Measurements from ENCODE around the gene ARRDC5.

ARRDC5 gene

GRCh38 chr19:4910594-4911281, 8.0 kb upstream of the ARRDC5 start (continued):
- TF ChIP-seq, protein P1, sequence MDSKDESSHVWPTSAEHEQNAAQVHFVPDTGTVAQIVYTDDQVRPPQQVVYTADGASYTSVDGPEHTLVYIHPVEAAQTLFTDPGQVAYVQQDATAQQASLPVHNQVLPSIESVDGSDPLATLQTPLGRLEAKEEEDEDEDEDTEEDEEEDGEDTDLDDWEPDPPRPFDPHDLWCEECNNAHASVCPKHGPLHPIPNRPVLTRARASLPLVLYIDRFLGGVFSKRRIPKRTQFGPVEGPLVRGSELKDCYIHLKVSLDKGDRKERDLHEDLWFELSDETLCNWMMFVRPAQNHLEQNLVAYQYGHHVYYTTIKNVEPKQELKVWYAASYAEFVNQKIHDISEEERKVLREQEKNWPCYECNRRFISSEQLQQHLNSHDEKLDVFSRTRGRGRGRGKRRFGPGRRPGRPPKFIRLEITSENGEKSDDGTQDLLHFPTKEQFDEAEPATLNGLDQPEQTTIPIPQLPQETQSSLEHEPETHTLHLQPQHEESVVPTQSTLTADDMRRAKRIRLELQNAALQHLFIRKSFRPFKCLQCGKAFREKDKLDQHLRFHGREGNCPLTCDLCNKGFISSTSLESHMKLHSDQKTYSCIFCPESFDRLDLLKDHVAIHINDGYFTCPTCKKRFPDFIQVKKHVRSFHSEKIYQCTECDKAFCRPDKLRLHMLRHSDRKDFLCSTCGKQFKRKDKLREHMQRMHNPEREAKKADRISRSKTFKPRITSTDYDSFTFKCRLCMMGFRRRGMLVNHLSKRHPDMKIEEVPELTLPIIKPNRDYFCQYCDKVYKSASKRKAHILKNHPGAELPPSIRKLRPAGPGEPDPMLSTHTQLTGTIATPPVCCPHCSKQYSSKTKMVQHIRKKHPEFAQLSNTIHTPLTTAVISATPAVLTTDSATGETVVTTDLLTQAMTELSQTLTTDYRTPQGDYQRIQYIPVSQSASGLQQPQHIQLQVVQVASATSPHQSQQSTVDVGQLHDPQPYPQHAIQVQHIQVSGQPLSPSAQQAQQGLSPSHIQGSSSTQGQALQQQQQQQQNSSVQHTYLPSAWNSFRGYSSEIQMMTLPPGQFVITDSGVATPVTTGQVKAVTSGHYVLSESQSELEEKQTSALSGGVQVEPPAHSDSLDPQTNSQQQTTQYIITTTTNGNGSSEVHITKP (tag by site-specific recombination; IDR thresholded peaks at IDR 0.05), result peak; percentile 47; the same call in 1 of the 2 replicates
- no peak for TF ChIP-seq ZNF426 (tag by site-specific recombination; IDR thresholded peaks at IDR 0.05)
- TF ChIP-seq ZNF600 (tag by site-specific recombination; IDR thresholded peaks at IDR 0.05), result peak; percentile 73
- TF ChIP-seq, protein P2, sequence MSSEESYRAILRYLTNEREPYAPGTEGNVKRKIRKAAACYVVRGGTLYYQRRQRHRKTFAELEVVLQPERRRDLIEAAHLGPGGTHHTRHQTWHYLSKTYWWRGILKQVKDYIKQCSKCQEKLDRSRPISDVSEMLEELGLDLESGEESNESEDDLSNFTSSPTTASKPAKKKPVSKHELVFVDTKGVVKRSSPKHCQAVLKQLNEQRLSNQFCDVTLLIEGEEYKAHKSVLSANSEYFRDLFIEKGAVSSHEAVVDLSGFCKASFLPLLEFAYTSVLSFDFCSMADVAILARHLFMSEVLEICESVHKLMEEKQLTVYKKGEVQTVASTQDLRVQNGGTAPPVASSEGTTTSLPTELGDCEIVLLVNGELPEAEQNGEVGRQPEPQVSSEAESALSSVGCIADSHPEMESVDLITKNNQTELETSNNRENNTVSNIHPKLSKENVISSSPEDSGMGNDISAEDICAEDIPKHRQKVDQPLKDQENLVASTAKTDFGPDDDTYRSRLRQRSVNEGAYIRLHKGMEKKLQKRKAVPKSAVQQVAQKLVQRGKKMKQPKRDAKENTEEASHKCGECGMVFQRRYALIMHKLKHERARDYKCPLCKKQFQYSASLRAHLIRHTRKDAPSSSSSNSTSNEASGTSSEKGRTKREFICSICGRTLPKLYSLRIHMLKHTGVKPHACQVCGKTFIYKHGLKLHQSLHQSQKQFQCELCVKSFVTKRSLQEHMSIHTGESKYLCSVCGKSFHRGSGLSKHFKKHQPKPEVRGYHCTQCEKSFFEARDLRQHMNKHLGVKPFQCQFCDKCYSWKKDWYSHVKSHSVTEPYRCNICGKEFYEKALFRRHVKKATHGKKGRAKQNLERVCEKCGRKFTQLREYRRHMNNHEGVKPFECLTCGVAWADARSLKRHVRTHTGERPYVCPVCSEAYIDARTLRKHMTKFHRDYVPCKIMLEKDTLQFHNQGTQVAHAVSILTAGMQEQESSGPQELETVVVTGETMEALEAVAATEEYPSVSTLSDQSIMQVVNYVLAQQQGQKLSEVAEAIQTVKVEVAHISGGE (tag by site-specific recombination; conservative IDR thresholded peaks at IDR 0.05; ENCODE audit: low read depth), result peak; percentile 23; the same call in 1 of the 2 replicates
- TF ChIP-seq ZNF704 (tag by site-specific recombination; IDR thresholded peaks at IDR 0.05), result no peak

DNA sequence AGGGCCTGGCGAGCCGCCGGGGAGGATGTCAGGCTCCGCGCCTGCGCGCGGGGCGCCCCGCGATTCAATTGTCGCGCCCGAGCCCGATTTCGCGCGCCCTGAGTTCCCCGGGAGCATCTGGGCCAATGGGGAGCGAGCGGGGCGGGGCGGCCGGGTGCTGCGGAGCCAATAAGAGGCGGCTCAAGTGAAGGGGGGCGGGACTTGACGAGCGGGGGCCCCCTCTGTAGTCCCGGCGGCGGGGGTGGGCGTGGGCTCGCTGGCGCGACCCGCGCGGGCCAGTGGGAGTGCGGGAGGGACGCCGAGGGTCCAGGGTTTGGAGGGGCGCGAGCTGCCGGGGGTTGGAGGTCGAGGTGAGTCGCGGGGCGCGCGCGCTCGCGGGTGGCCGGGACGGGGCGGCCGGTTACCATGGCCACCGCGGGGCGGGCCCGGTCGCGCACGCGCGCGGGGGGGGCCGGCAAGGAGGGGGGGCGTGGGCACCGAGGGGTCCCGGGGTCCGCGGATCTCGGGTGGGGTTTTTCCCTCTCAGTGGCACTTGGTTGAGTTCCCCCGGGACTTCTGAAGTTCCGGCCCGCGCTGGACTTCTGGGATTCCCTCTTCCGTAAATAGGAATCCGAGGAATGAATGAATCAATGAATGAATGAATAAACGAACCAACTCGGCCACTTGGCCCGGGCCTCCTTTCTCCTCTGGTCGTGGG, 7.3 kb upstream of the ARRDC5 start:
- ChIA-PET POLR2A (no interaction called here), CTCF (interaction anchor here (0.6 to 6.2 kb wide), 5 partner anchors 35 to 104 kb away, joined by 3 to 54 read pairs (median 4); no protein-coding TSS in a partner anchor)
- Histone ChIP-seq H3K4me1 (ENCODE audit: control insufficient read depth, insufficient read depth, low read length) (peaks cover 13% of the 10 kb centered on the region), H3K36me3 (ENCODE audit: control insufficient read depth in 2 of 2, insufficient read depth in 1 of 2, low read length in 2 of 2) (peaks cover 14 to 47% of the 10 kb centered on the region in 2 experiments; a peak in 2 of 3 replicates), H3K4me3 (ENCODE audit: low read depth, low read length) (peak overlapping the region; percentile 77), H3K9me3 (ENCODE audit: control insufficient read depth, insufficient read depth, low read depth, low read length) (no peaks in the 10 kb centered on the region), H3K27ac (ENCODE audit: extremely low read depth, low read depth, low read length) (peak overlapping the region; percentile 92)
- no peak for TF ChIP-seq ZBTB17 (tag by site-specific recombination; IDR thresholded peaks at IDR 0.05)
- no peak for TF ChIP-seq YY2 (tag by site-specific recombination; IDR thresholded peaks at IDR 0.05)
- TF ChIP-seq ZNF169 (tag by site-specific recombination; IDR thresholded peaks at IDR 0.05), result no peak
- TF ChIP-seq ZNF280C (tag by site-specific recombination; IDR thresholded peaks at IDR 0.05), result no peak
- no peak for TF ChIP-seq FEZF1 (tag by site-specific recombination; IDR thresholded peaks at IDR 0.05)
- 0 out of 2 replicates have a peak, but pooled peaks have one; percentile 50 for TF ChIP-seq KLF9 (tag by site-specific recombination; IDR thresholded peaks at IDR 0.05; ENCODE audit: low read depth)
- TF ChIP-seq ZNF416 (tag by site-specific recombination; IDR thresholded peaks at IDR 0.05), result no peak
- TF ChIP-seq ZFHX2 (tag by site-specific recombination; conservative IDR thresholded peaks at IDR 0.05), result peak; percentile 85
- no peak for TF ChIP-seq ZNF585B (tag by site-specific recombination; IDR thresholded peaks at IDR 0.05)
- TF ChIP-seq ZNF707 (tag by site-specific recombination; IDR thresholded peaks at IDR 0.05), result no peak
- TF ChIP-seq, protein P3, sequence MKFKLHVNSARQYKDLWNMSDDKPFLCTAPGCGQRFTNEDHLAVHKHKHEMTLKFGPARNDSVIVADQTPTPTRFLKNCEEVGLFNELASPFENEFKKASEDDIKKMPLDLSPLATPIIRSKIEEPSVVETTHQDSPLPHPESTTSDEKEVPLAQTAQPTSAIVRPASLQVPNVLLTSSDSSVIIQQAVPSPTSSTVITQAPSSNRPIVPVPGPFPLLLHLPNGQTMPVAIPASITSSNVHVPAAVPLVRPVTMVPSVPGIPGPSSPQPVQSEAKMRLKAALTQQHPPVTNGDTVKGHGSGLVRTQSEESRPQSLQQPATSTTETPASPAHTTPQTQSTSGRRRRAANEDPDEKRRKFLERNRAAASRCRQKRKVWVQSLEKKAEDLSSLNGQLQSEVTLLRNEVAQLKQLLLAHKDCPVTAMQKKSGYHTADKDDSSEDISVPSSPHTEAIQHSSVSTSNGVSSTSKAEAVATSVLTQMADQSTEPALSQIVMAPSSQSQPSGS (tag by site-specific recombination; IDR thresholded peaks at IDR 0.05; ENCODE audit: low read depth), result no peak
- TF ChIP-seq, protein P4, sequence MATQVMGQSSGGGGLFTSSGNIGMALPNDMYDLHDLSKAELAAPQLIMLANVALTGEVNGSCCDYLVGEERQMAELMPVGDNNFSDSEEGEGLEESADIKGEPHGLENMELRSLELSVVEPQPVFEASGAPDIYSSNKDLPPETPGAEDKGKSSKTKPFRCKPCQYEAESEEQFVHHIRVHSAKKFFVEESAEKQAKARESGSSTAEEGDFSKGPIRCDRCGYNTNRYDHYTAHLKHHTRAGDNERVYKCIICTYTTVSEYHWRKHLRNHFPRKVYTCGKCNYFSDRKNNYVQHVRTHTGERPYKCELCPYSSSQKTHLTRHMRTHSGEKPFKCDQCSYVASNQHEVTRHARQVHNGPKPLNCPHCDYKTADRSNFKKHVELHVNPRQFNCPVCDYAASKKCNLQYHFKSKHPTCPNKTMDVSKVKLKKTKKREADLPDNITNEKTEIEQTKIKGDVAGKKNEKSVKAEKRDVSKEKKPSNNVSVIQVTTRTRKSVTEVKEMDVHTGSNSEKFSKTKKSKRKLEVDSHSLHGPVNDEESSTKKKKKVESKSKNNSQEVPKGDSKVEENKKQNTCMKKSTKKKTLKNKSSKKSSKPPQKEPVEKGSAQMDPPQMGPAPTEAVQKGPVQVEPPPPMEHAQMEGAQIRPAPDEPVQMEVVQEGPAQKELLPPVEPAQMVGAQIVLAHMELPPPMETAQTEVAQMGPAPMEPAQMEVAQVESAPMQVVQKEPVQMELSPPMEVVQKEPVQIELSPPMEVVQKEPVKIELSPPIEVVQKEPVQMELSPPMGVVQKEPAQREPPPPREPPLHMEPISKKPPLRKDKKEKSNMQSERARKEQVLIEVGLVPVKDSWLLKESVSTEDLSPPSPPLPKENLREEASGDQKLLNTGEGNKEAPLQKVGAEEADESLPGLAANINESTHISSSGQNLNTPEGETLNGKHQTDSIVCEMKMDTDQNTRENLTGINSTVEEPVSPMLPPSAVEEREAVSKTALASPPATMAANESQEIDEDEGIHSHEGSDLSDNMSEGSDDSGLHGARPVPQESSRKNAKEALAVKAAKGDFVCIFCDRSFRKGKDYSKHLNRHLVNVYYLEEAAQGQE (tag by site-specific recombination; IDR thresholded peaks at IDR 0.05), result no peak

Measured in HEK293 (cell line).